Measurements from ENCODE around the gene MEGF9. TPM values are rescaled to one million over a fixed set of nuclear protein-coding genes. Genes with fewer than 3 reads are reported as not detected.
"Not testable (repeated sequence)": the region's sequence is repeated elsewhere in the genome, so short reads cannot be mapped to it uniquely, and the experiment has no call there.

MEGF9 gene
- total RNA-seq, 1 donor from 2014 or later, result 15.7 TPM

- DNase-seq (ENCODE audit: low spot score in 2 of 2, unreplicated experiment in 2 of 2), result no peak
- Mint-ChIP-seq H3K9me3 (no peaks in the 10 kb centered on the region), H3K36me3 (peaks cover 35% of the 10 kb centered on the region), H3K27ac (no peak overlapping the region), H3K27me3 (ENCODE audit: low read depth) (no peaks in the 10 kb centered on the region), H3K4me3 (no peak overlapping the region), H3K4me1 (no peaks in the 10 kb centered on the region)
- TF ChIP-seq CTCF (IDR thresholded peaks at IDR 0.05; ENCODE audit: unreplicated experiment), result no peak
Measured at GRCh38 chr9:120561709-120562108, 152.6 kb downstream of the MEGF9 start.

GRCh38 chr9:120559546-120559945 is 154.7 kb downstream of the MEGF9 start:
- no peaks in the 10 kb centered on the region for H3K9me3 Mint-ChIP-seq
- no peaks in the 10 kb centered on the region for H3K4me1 Mint-ChIP-seq
- peaks cover 20% of the 10 kb centered on the region for H3K36me3 Mint-ChIP-seq
- no peaks in the 10 kb centered on the region for H3K27me3 Mint-ChIP-seq (ENCODE audit: low read depth)
- TF ChIP-seq CTCF (IDR thresholded peaks at IDR 0.05; ENCODE audit: unreplicated experiment), result no peak
- no peak overlapping the region for H3K27ac Mint-ChIP-seq
- H3K4me3 Mint-ChIP-seq, result no peak overlapping the region
- no peak for DNase-seq (ENCODE audit: low spot score in 2 of 2, unreplicated experiment in 2 of 2)

GRCh38 chr9:120558454-120558853 is 155.8 kb downstream of the MEGF9 start:
- Mint-ChIP-seq H3K4me1 (no peaks in the 10 kb centered on the region), H3K9me3 (no peaks in the 10 kb centered on the region), H3K36me3 (peaks cover 21% of the 10 kb centered on the region), H3K27me3 (ENCODE audit: low read depth) (no peaks in the 10 kb centered on the region), H3K27ac (no peak overlapping the region), H3K4me3 (no peak overlapping the region)
- no peak for DNase-seq (ENCODE audit: low spot score in 2 of 2, unreplicated experiment in 2 of 2)
- TF ChIP-seq CTCF (IDR thresholded peaks at IDR 0.05; ENCODE audit: unreplicated experiment), result no peak

- no peak for DNase-seq (ENCODE audit: low spot score in 2 of 2, unreplicated experiment in 2 of 2)
- TF ChIP-seq CTCF (IDR thresholded peaks at IDR 0.05; ENCODE audit: unreplicated experiment), result no peak
- Mint-ChIP-seq H3K36me3 (peaks cover 20% of the 10 kb centered on the region), H3K9me3 (no peaks in the 10 kb centered on the region), H3K4me3 (no peak overlapping the region), H3K4me1 (no peaks in the 10 kb centered on the region), H3K27ac (no peak overlapping the region), H3K27me3 (ENCODE audit: low read depth) (no peaks in the 10 kb centered on the region)
Measured at GRCh38 chr9:120557205-120557604, 157.1 kb downstream of the MEGF9 start.

GRCh38 chr9:120556775-120557174 is 157.5 kb downstream of the MEGF9 start:
- TF ChIP-seq CTCF (IDR thresholded peaks at IDR 0.05; ENCODE audit: unreplicated experiment), result no peak
- DNase-seq (ENCODE audit: low spot score in 2 of 2, unreplicated experiment in 2 of 2), result no peak

GRCh38 chr9:120555839-120556238 is 158.4 kb downstream of the MEGF9 start:
- H3K36me3 Mint-ChIP-seq, result peaks cover 29% of the 10 kb centered on the region
- no peak for DNase-seq (ENCODE audit: low spot score in 2 of 2, unreplicated experiment in 2 of 2)

More at GRCh38 chr9:120556775-120557174, 157.5 kb downstream of the MEGF9 start:
- Mint-ChIP-seq H3K9me3 (no peaks in the 10 kb centered on the region), H3K27ac (no peak overlapping the region), H3K36me3 (peaks cover 20% of the 10 kb centered on the region), H3K4me1 (no peaks in the 10 kb centered on the region), H3K27me3 (ENCODE audit: low read depth) (no peaks in the 10 kb centered on the region), H3K4me3 (no peak overlapping the region)

GRCh38 chr9:120552210-120552704 is 162.0 kb downstream of the MEGF9 start:
- H3K27me3 Mint-ChIP-seq (ENCODE audit: low read depth); H3K4me3 Mint-ChIP-seq; H3K9me3 Mint-ChIP-seq; H3K27ac Mint-ChIP-seq; H3K4me1 Mint-ChIP-seq; DNase-seq (ENCODE audit: low spot score in 2 of 2, unreplicated experiment in 2 of 2): not testable (repeated sequence)
- H3K36me3 Mint-ChIP-seq, result peaks cover 41% of the 10 kb centered on the region

More at GRCh38 chr9:120555839-120556238, 158.4 kb downstream of the MEGF9 start:
- Mint-ChIP-seq H3K27me3 (ENCODE audit: low read depth) (no peaks in the 10 kb centered on the region), H3K4me1 (no peaks in the 10 kb centered on the region), H3K9me3 (no peaks in the 10 kb centered on the region), H3K4me3 (no peak overlapping the region), H3K27ac (no peak overlapping the region)
- TF ChIP-seq CTCF (IDR thresholded peaks at IDR 0.05; ENCODE audit: unreplicated experiment), result no peak

Measured in mesothelial cell of epicardium (in vitro differentiated cells).